Transverse colon (tissue), 3 donors: ENCODE measurements around the gene SNAPC1.

Experiments used
- EP300 ChIP-seq: sonication (generic); formaldehyde crosslinking; IDR thresholded peaks from one replicate; pipeline ENCODE4 v1.6.1; 2017; ENCODE audit warnings: antibody characterized with exemption, low read depth
- POLR2A ChIP-seq: fragments of 450-650 bp; IDR thresholded peaks from one replicate; pipeline ENCODE4 v1.6.1; 2016; ENCODE audit warnings: antibody characterized with exemption, mild to moderate bottlenecking, moderate library complexity
- TF ChIP-seq, protein P1 (sequence below), 5 experiments: fragments of 200-600 bp in 3 of 5; fragments of 450-650 bp in 2 of 5; sonication (generic) in 3 of 5; IDR thresholded peaks; 1 replicate in 2 of 5; 2 replicates in 3 of 5; pipeline ENCODE4 v1.5.1; 2016 to 2017; ENCODE audit warnings: antibody characterized with exemption in 5 of 5, inconsistent platforms in 3 of 5, mild to moderate bottlenecking in 2 of 5, moderate library complexity in 1 of 5

DNA sequence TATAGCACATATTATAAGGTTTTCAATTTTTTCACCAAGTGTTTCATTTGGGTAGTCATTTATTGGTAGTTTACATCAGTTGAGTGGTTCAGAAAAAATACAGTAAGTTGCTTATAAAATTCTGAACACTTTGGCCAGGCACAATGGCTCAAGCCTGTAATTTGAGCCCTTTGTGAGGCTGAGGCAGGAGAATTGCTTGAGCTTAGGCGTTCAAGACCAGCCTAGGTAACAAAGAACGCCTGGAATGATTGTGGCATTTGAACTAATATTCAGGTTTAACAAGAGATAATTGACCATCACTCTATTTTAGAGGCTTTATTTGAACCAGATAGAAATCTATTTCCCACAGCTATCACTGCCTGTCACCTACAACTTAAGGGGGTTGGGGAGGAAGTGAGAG lies 44.2 kb upstream of the SNAPC1 start:
- TF ChIP-seq, protein P1, sequence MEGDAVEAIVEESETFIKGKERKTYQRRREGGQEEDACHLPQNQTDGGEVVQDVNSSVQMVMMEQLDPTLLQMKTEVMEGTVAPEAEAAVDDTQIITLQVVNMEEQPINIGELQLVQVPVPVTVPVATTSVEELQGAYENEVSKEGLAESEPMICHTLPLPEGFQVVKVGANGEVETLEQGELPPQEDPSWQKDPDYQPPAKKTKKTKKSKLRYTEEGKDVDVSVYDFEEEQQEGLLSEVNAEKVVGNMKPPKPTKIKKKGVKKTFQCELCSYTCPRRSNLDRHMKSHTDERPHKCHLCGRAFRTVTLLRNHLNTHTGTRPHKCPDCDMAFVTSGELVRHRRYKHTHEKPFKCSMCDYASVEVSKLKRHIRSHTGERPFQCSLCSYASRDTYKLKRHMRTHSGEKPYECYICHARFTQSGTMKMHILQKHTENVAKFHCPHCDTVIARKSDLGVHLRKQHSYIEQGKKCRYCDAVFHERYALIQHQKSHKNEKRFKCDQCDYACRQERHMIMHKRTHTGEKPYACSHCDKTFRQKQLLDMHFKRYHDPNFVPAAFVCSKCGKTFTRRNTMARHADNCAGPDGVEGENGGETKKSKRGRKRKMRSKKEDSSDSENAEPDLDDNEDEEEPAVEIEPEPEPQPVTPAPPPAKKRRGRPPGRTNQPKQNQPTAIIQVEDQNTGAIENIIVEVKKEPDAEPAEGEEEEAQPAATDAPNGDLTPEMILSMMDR (IDR thresholded peaks at IDR 0.05) = no peak
- TF ChIP-seq POLR2A = no peak
- TF ChIP-seq EP300 = no peak
